RWPE2 (cell line): ENCODE data around the gene GRK5.

Source experiments
- ATAC-seq: fragments of 200-7000 bp; cut with Tn5 transposase; 3 replicates; pipeline ENCODE4 v1.9.1; 2021; ENCODE audit warnings: low read depth
- DNase-seq: peaks from one replicate; pipeline ENCODE4 v3.0.0-alpha.2; 2020; ENCODE audit warnings: low spot score
- H3K27ac ChIP-seq: fragments of 450-650 bp; 2 replicates; pipeline ENCODE4 v1.5.1; 2017; ENCODE audit warnings: mild to moderate bottlenecking; ENCODE audit not compliant: poor library complexity, severe bottlenecking
- H3K27me3 ChIP-seq: fragments of 250-450 bp; sonication (Bioruptor Pico); 2 replicates; pipeline ENCODE4 v1.5.1; 2021; ENCODE audit warnings: mild to moderate bottlenecking, moderate library complexity; ENCODE audit not compliant: insufficient read depth, poor library complexity, severe bottlenecking
- H3K36me3 ChIP-seq: fragments of 250-450 bp; sonication (Bioruptor Pico); 2 replicates; pipeline ENCODE4 v1.5.1; 2020; ENCODE audit warnings: low read depth, mild to moderate bottlenecking, moderate library complexity
- H3K4me1 ChIP-seq: fragments of 250-450 bp; sonication (Bioruptor Pico); 2 replicates; pipeline ENCODE4 v1.5.1; 2021; ENCODE audit warnings: mild to moderate bottlenecking, moderate library complexity; ENCODE audit not compliant: insufficient read depth, poor library complexity, severe bottlenecking
- H3K4me3 ChIP-seq: fragments of 250-450 bp; sonication (Bioruptor Pico); 2 replicates; pipeline ENCODE4 v1.5.1; 2021; ENCODE audit warnings: mild to moderate bottlenecking, moderate library complexity; ENCODE audit not compliant: severe bottlenecking
- H3K9me3 ChIP-seq: fragments of 250-450 bp; sonication (Bioruptor Pico); 2 replicates; pipeline ENCODE4 v1.5.1; 2021; ENCODE audit warnings: mild to moderate bottlenecking, moderate library complexity; ENCODE audit not compliant: severe bottlenecking
- CTCF ChIP-seq: fragments of 450-650 bp; IDR thresholded peaks from one replicate; pipeline ENCODE4 v1.5.1; 2017; ENCODE audit warnings: mild to moderate bottlenecking, moderate library complexity; ENCODE audit not compliant: poor library complexity, severe bottlenecking

The GRK5 gene

GRCh38 chr10:119368991-119369869 lies 161.9 kb downstream of the GRK5 start:
- no peaks in the 10 kb centered on the region for H3K4me1 ChIP-seq
- no peaks in the 10 kb centered on the region for H3K36me3 ChIP-seq
- H3K4me3 ChIP-seq: no peak overlapping the region
- DNase-seq: no peak
- H3K27ac ChIP-seq: no peak overlapping the region
- no peaks in the 10 kb centered on the region for H3K9me3 ChIP-seq
- H3K27me3 ChIP-seq: no peaks in the 10 kb centered on the region
- ATAC-seq: no peak
- no peak for TF ChIP-seq CTCF

DNA sequence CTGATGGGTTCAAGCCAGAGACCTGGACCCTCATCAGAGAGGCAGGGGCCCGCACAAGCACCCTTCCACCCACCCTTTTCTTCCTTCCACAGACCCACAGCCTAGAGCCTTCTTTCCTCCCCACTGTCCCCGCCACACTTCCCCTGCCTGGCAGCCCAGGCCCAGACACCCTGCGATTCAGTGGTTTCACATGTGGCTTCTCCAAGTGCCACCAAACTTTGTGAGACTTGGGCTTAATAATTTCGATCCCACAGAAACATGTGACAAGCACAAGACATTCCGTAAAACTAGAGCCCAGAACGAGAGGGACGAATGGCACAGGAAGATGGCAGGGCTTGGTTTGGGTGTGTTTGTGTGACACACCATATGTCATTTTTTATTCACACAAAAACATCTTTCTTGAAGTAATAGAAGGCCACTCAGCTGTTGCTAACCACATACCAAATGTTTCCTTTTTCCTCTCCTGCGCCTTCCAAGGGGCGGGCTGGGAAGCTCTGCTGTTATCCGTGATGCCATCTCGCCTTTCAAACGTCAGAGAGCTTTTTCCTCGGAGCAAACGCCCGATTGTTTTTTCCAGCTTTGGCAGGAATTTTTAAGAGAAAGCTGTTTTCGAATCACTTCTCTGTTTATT lies 162.9 kb downstream of the GRK5 start:
- Histone ChIP-seq H3K27me3 (no peaks in the 10 kb centered on the region), H3K36me3 (no peaks in the 10 kb centered on the region), H3K27ac (no peak overlapping the region), H3K9me3 (no peaks in the 10 kb centered on the region), H3K4me1 (no peaks in the 10 kb centered on the region), H3K4me3 (no peak overlapping the region)
- ATAC-seq: no peak
- no peak for TF ChIP-seq CTCF
- no peak for DNase-seq

GRCh38 chr10:119370972-119371703 lies 163.8 kb downstream of the GRK5 start:
- ATAC-seq (no peak), DNase-seq (no peak)
- Histone ChIP-seq H3K9me3 (no peaks in the 10 kb centered on the region), H3K4me1 (no peaks in the 10 kb centered on the region), H3K36me3 (no peaks in the 10 kb centered on the region), H3K4me3 (no peak overlapping the region), H3K27me3 (no peaks in the 10 kb centered on the region), H3K27ac (no peak overlapping the region)
- no peak for TF ChIP-seq CTCF

DNA sequence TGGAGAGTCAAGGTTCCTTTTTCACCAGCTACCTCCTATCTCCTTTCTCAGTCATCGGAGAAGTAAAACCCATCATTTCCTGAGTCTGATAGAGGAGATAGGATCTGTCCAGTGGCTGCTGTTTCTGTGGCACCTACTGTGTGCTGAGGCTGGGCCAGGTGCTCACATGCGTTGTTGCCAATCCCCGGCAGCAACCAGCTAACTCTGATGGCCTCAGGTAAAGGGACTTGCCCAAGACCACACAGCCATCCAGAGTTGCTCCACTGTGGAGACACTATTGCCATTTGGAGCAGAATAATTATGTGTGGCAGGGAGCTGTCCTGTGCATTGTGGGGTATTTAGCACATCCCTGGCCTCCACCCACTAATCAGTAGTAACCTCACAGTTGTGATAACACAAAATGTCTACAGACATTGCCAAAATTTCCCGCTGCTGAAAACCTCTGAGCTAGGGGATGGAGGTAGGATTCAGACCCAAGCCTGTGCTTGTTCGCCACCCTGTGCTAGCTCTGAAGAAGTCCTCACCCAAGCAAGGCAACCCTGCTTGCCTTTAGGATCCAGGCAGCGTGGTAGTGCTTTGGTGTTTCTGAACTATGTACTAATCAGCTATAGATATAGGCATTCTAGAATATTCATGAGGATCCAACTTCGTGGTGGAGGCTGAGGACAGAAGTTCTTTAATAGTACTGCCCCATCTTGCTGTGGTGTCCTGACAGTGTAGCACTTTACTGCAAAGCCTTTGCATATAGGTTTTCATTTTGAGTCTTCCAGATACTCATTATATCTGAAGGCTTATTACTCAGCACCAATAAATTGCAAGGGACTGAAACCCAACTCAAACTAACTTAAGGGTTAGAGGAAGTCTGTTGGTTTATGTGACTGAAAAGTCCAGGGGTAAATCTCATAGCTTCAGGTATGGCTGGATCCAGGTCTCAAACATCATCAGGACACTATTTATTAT lies 164.6 kb downstream of the GRK5 start:
- Histone ChIP-seq H3K9me3 (no peaks in the 10 kb centered on the region), H3K27ac (no peak overlapping the region), H3K4me1 (no peaks in the 10 kb centered on the region), H3K27me3 (no peaks in the 10 kb centered on the region), H3K36me3 (no peaks in the 10 kb centered on the region), H3K4me3 (no peak overlapping the region)
- DNase-seq (no peak), ATAC-seq (no peak)
- no peak for TF ChIP-seq CTCF
